HepG2 (cell line): ENCODE data around the gene ZNF264. TPM values are rescaled to one million over a fixed set of nuclear protein-coding genes. Genes with fewer than 3 reads are reported as not detected.

ENCODE experiments used
- ATAC-seq: fragments of 200-7000 bp; cut with Tn5 transposase; 3 replicates; pipeline ENCODE4 v1.9.1; 2020; ENCODE audit warnings: mild to moderate bottlenecking, moderate library complexity
- BruUV-seq: library from RNA; stranded (reverse); fragments of 400-500 nt; replicated peaks from 2 replicates; lab custom pipeline; 2021; lab: Mats Ljungman, UMichigan
- CTCF ChIA-PET: fragments of 300-600 bp; formaldehyde crosslinking; extraction: SDS; loops from one replicate; lab custom pipeline; 2021; ENCODE audit warnings: low total read pairs, inconsistent platforms, low intra/inter-chr PET ratio; lab: Yijun Ruan, JAX
- POLR2A ChIA-PET: fragments of 350-600 bp; sonication (Branson Sonifier 250); formaldehyde crosslinking; loops from one replicate; lab custom pipeline; 2020; ENCODE audit warnings: antibody characterized with exemption, inconsistent platforms; lab: Yijun Ruan, JAX
- DNase-seq: peaks from one replicate; pipeline ENCODE4 v3.0.0-alpha.2; 2015; ENCODE audit warnings: low spot score
- FAIRE-seq: peaks from 3 replicates; lab custom pipeline; 2011; peaks lifted over from hg19 to GRCh38; lab: Jason Lieb, UNC
- H2AFZ ChIP-seq: one replicate; pipeline ENCODE4 v1.6.1; 2011; ENCODE audit warnings: low read length, inconsistent platforms
- H3K27ac ChIP-seq: fragments of 300-600 bp; 3 replicates; pipeline ENCODE4 v1.8.0; 2011; ENCODE audit warnings: mixed run types, mild to moderate bottlenecking, mixed read lengths, low read length, inconsistent platforms; ENCODE audit not compliant: insufficient read depth; ENCODE audit errors: extremely low read length
- H3K27me3 ChIP-seq, 2 experiments: fragments of 200-600 bp in 1 of 2; 2 replicates in 1 of 2; 3 replicates in 1 of 2; pipeline versions ENCODE4 v1.6.0 to v1.8.0; 2011; ENCODE audit warnings: low read length in 2 of 2, mild to moderate bottlenecking in 2 of 2, moderate library complexity in 2 of 2, inconsistent platforms in 1 of 2; ENCODE audit not compliant: insufficient read depth in 2 of 2, control insufficient read depth in 1 of 2
- H3K36me3 ChIP-seq, 2 experiments: fragments of 200-600 bp in 1 of 2; replicated peaks in 1 of 2; 2 replicates in 1 of 2; 3 replicates in 1 of 2; pipeline versions ENCODE4 v1.5.1 to v1.8.0; 2011; ENCODE audit warnings: low read length in 2 of 2, inconsistent platforms in 1 of 2; ENCODE audit not compliant: insufficient read depth in 2 of 2, control insufficient read depth in 1 of 2
- H3K4me1 ChIP-seq: 2 replicates; pipeline ENCODE4 v1.5.1; 2012; ENCODE audit warnings: low read length, inconsistent platforms; ENCODE audit not compliant: insufficient read depth
- H3K4me2 ChIP-seq: 2 replicates; pipeline ENCODE4 v1.6.0; 2011; ENCODE audit warnings: low read depth, low read length, inconsistent platforms
- H3K4me3 ChIP-seq, 3 experiments: fragments of 200-600 bp in 1 of 3; sonication (generic), shearing (Covaris generic) in 1 of 3; replicated peaks in 1 of 3; 2 replicates each; pipeline ENCODE4 v1.5.1; 2011 to 2016; ENCODE audit warnings: low read length in 3 of 3, inconsistent platforms in 2 of 3, low read depth in 2 of 3, mild to moderate bottlenecking in 2 of 3, control low read depth in 1 of 3, mixed read lengths in 1 of 3; ENCODE audit not compliant: insufficient read depth in 1 of 3
- H3K79me2 ChIP-seq: one replicate; pipeline ENCODE4 v1.6.1; 2011; ENCODE audit warnings: low read length, inconsistent platforms; ENCODE audit not compliant: insufficient read depth
- H3K9ac ChIP-seq: 2 replicates; pipeline ENCODE4 v1.6.0; 2011; ENCODE audit warnings: mild to moderate bottlenecking, low read depth, low read length, inconsistent platforms; ENCODE audit not compliant: insufficient read depth
- H3K9me3 ChIP-seq: 2 replicates; pipeline ENCODE4 v1.5.1; 2012; ENCODE audit warnings: mild to moderate bottlenecking, low read length
- H4K20me1 ChIP-seq: 2 replicates; pipeline ENCODE4 v1.6.0; 2011; ENCODE audit warnings: inconsistent platforms, mild to moderate bottlenecking, low read length, moderate library complexity; ENCODE audit not compliant: insufficient read depth
- CEBPB ChIP-seq: IDR thresholded peaks from 2 replicates; pipeline ENCODE4 v1.6.1; 2011; ENCODE audit warnings: low read depth, low read length, improper control_type of control experiment, borderline replicate concordance
- CEBPG ChIP-seq: IDR thresholded peaks from 2 replicates; pipeline ENCODE4 v1.6.1; 2016
- HNF4A ChIP-seq: sonication (generic); formaldehyde crosslinking; IDR thresholded peaks from 2 replicates; pipeline ENCODE4 v1.4.0; 2020; ENCODE audit warnings: missing genetic modification reagents
- HOMEZ ChIP-seq: IDR thresholded peaks from 2 replicates; pipeline ENCODE4 v1.6.1; 2016; ENCODE audit warnings: low read depth
- KDM5B ChIP-seq: sonication (generic); formaldehyde crosslinking; IDR thresholded peaks from 2 replicates; pipeline ENCODE4 v1.4.0; 2020; ENCODE audit warnings: missing genetic modification reagents, mild to moderate bottlenecking, borderline replicate concordance
- SMYD3 ChIP-seq: sonication (generic); formaldehyde crosslinking; IDR thresholded peaks from 2 replicates; pipeline ENCODE4 v1.8.1; 2023; ENCODE audit warnings: mild to moderate bottlenecking, missing genetic modification reagents
- ZSCAN25 ChIP-seq: sonication (generic); formaldehyde crosslinking; IDR thresholded peaks from 2 replicates; pipeline ENCODE4 v1.8.0; 2022; ENCODE audit warnings: mild to moderate bottlenecking, missing genetic modification reagents
- WGBS: methylation state at CpG from one replicate; pipeline ENCODE4 v1.1.6; 2017; ENCODE audit warnings: low lambda C conversion rate; 5-methylcytosine and 5-hydroxymethylcytosine counted together
- in situ Hi-C: cut with HindIII; loops from 2 replicates; pipeline ENCODE4 v1.10.0; 2017; ENCODE audit warnings: low pct_unique_long_range_greater_than_20kb; ENCODE audit not compliant: extremely low pct_ligation_motif_present
- intact Hi-C: fragments of 100-400 bp; cut with micrococcal nuclease; formaldehyde crosslinking; loops from one replicate; pipeline ENCODE4 v1.10.0; 2022; ENCODE audit not compliant: unreplicated experiment
- polyA plus RNA-seq, 8 experiments: library from polyadenylated mRNA; depleted of rRNA in 3 of 8; stranded (reverse) in 7 of 8; unstranded in 1 of 8; fragments of >200 nt; fragmentation: Illumina TruSeq in 4 of 8; extraction: Trizol in 4 of 8; gene quantifications; 2 replicates each; pipeline versions ENCODE4 v1.2.1 to v1.2.3, GENCODE V29; 2011 to 2016; ENCODE audit warnings: low read depth in 4 of 8, missing spikeins in 1 of 8, mixed read lengths in 1 of 8; ENCODE audit not compliant: insufficient read depth in 1 of 8
- total RNA-seq, 5 experiments: library from RNA; depleted of rRNA; stranded (reverse); fragments of >200 nt; fragmentation: Illumina TruSeq; extraction: Trizol; gene quantifications; 2 replicates each; pipeline ENCODE4 v1.2.3, GENCODE V29; 2016; ENCODE audit warnings: low read depth in 1 of 5

Gene ZNF264
- total and polyA plus RNA-seq, 2 of the 13 experiments (the other 11 are each of a cell fraction or from before 2014, with no cell fraction given) = 3.5 to 17.6 TPM

DNA sequence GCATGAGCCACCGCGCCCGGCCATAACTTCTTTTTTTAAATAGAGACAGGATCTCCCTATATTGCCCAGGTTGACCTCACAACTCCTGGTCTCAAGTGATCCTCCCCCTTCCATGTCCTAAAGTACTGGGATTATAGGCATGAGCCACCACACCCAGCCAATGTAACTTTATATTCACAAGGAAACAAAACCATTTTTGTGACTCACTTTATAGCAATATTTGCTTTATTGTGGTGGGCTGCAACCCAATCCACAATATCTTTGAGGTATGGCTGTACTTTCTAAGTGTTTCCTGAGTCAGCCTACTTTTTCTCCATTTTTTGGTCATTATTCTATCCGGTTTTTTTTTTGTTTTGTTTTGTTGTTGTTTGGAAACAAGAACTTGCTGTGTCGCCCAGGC is 38.4 kb upstream of the ZNF264 start (continued):
- TF ChIP-seq HOMEZ (CRISPR knock-in tag) = no peak
- no peak for TF ChIP-seq HNF4A
- TF ChIP-seq, all 625 proteins: peak for 0

DNA sequence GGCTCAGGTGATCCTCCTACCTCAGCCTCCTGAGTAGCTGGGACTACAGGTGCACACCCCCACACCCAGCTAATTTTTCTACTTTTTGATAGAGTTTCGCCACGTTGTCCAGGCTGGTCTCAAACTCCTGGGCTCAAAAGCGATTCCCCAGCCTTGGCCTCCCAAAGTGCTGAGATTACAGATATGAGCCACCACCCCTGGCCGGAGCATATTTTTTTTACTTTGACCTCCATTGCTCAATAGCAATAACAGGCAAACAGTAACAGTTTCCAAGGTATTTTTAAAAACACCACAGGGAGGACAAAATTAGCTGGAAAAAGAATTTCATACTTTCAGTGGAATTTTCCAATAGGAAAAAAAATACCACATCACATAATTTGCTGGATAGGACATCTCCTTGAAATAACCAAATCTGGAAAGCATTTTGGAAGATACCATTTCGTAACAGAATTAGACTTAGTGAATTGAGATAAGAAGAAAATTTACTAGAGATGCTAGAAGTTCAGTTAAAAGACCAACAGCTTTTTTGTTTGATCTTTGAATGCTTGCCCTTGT is 29.2 kb upstream of the ZNF264 start:
- Histone ChIP-seq H3K27me3 (no peaks in the 10 kb centered on the region), H3K4me2 (no peak overlapping the region), H3K9ac (no peak overlapping the region), H3K79me2 (no peaks in the 10 kb centered on the region), H3K9me3 (no peaks in the 10 kb centered on the region), H3K4me1 (peaks cover 7% of the 10 kb centered on the region), H3K36me3 (no peaks in the 10 kb centered on the region), H3K4me3 (no peak overlapping the region), H2AFZ (no peak overlapping the region), H3K27ac (no peak overlapping the region), H4K20me1 (no peaks in the 10 kb centered on the region)
- WGBS = 27% methylated on average over 5 of the region's 5 CpGs
- DNase-seq (no peak), FAIRE-seq (no peak), ATAC-seq (no peak)
- in situ Hi-C loops = no loop called here
- intact Hi-C loops = no loop called here
- no TSS peak for BruUV-seq
- ChIA-PET CTCF (no interaction called here), POLR2A (no interaction called here)
- peak; percentile 45; the same call in 1 of the 2 replicates for TF ChIP-seq CEBPB
- 0 out of 2 replicates have a peak, but pooled peaks have one; percentile 26 for TF ChIP-seq CEBPG (CRISPR knock-in tag)
- TF ChIP-seq SMYD3 (CRISPR knock-in tag) = no peak

- WGBS = 21% methylated on average over 7 of the region's 7 CpGs
- intact Hi-C loops = no loop called here
- ATAC-seq = no peak
Observed at GRCh38 chr19:57165846-57166245, 25.5 kb upstream of the ZNF264 start.

More at GRCh38 chr19:57165846-57166245, 25.5 kb upstream of the ZNF264 start:
- Histone ChIP-seq H3K4me1 (peaks cover 11% of the 10 kb centered on the region), H3K9me3 (no peaks in the 10 kb centered on the region), H3K27me3 (no peaks in the 10 kb centered on the region), H3K27ac (no peak overlapping the region), H4K20me1 (no peaks in the 10 kb centered on the region), H3K4me2 (no peak overlapping the region), H2AFZ (no peak overlapping the region), H3K36me3 (no peaks in the 10 kb centered on the region), H3K79me2 (no peaks in the 10 kb centered on the region), H3K9ac (no peak overlapping the region), H3K4me3 (no peak overlapping the region)
- FAIRE-seq = no peak
- in situ Hi-C loops = no loop called here
- no peak for DNase-seq
- BruUV-seq = no TSS peak
- POLR2A ChIA-PET = no interaction called here
- no peak for TF ChIP-seq KDM5B (CRISPR knock-in tag)
- TF ChIP-seq ZSCAN25 (CRISPR knock-in tag) = 0 out of 2 replicates have a peak, but pooled peaks have one; percentile 35
- CTCF ChIA-PET = no interaction called here
